IPS-18c (cell line): ENCODE measurements around the gene FAAP20.

Experiments
- H3K4me3 ChIP-seq: 2 replicates; pipeline ENCODE4 v1.7.0; 2013; ENCODE audit warnings: low read depth, mild to moderate bottlenecking, low read length, moderate library complexity; ENCODE audit not compliant: insufficient read depth
- H3K9me3 ChIP-seq: one replicate; pipeline ENCODE4 v1.6.1; 2013; ENCODE audit warnings: mild to moderate bottlenecking, low read length, moderate library complexity; ENCODE audit not compliant: control insufficient read depth, insufficient read depth

Gene FAAP20

GRCh38 chr1:2215329-2215728 lies 20.8 kb upstream of the FAAP20 start:
- Histone ChIP-seq H3K9me3 (no peaks in the 10 kb centered on the region), H3K4me3 (no peak overlapping the region)

- no peak overlapping the region for H3K4me3 ChIP-seq
These were observed 20.1 kb upstream of the FAAP20 start for GRCh38 chr1:2214541-2215241.

GRCh38 chr1:2213576-2214505 lies 19.3 kb upstream of the FAAP20 start:
- Histone ChIP-seq H3K4me3 (no peak overlapping the region), H3K9me3 (no peaks in the 10 kb centered on the region)

More at GRCh38 chr1:2214541-2215241, 20.1 kb upstream of the FAAP20 start:
- no peaks in the 10 kb centered on the region for H3K9me3 ChIP-seq

GRCh38 chr1:2212532-2213491 lies 18.2 kb upstream of the FAAP20 start:
- Histone ChIP-seq H3K9me3 (no peaks in the 10 kb centered on the region), H3K4me3 (peak overlapping the region; percentile 36; the same call in 1 of the 2 replicates)

- no peaks in the 10 kb centered on the region for H3K9me3 ChIP-seq
- H3K4me3 ChIP-seq: no peak overlapping the region
These were observed 17.6 kb upstream of the FAAP20 start for GRCh38 chr1:2212274-2212531.

- Histone ChIP-seq H3K4me3 (no peak overlapping the region; the same call in 1 of the 2 replicates), H3K9me3 (no peaks in the 10 kb centered on the region)
These were observed 16.2 kb upstream of the FAAP20 start for GRCh38 chr1:2210786-2211185.

- H3K4me3 ChIP-seq: no peak overlapping the region; the same call in 1 of the 2 replicates
- no peaks in the 10 kb centered on the region for H3K9me3 ChIP-seq
These were observed 15.6 kb upstream of the FAAP20 start for GRCh38 chr1:2210084-2210653.

GRCh38 chr1:2209400-2210083 lies 15.0 kb upstream of the FAAP20 start:
- Histone ChIP-seq H3K9me3 (no peaks in the 10 kb centered on the region), H3K4me3 (no peak overlapping the region)

- Histone ChIP-seq H3K9me3 (no peaks in the 10 kb centered on the region), H3K4me3 (no peak overlapping the region)
These were observed 14.0 kb upstream of the FAAP20 start for GRCh38 chr1:2208309-2209239.

GRCh38 chr1:2206813-2207487 lies 12.4 kb upstream of the FAAP20 start:
- H3K9me3 ChIP-seq: no peaks in the 10 kb centered on the region
- H3K4me3 ChIP-seq: no peak overlapping the region

GRCh38 chr1:2205191-2205952 lies 10.8 kb upstream of the FAAP20 start:
- Histone ChIP-seq H3K4me3 (peak overlapping the region; percentile 64), H3K9me3 (no peaks in the 10 kb centered on the region)

- Histone ChIP-seq H3K9me3 (no peaks in the 10 kb centered on the region), H3K4me3 (peak overlapping the region; percentile 51)
These were observed 10.0 kb upstream of the FAAP20 start for GRCh38 chr1:2204415-2205190.

- Histone ChIP-seq H3K9me3 (no peaks in the 10 kb centered on the region), H3K4me3 (peak overlapping the region; percentile 51)
These were observed 9.3 kb upstream of the FAAP20 start for GRCh38 chr1:2203671-2204414.
